Astrocyte (in vitro differentiated cells and primary cell): ENCODE measurements around the gene RETREG1. TPM values are rescaled to one million over a fixed set of nuclear protein-coding genes. Genes with fewer than 3 reads are reported as not detected.

ENCODE experiments used
- DNase-seq: peaks from one replicate; pipeline ENCODE4 v3.0.0-alpha.2; 2010; ENCODE audit warnings: low read depth
- FAIRE-seq: peaks from 2 replicates; lab custom pipeline; 2011; peaks lifted over from hg19 to GRCh38; lab: Jason Lieb, UNC
- H2AFZ ChIP-seq: 2 replicates; pipeline ENCODE4 v1.6.0; 2012; ENCODE audit warnings: low read depth, low read length, inconsistent platforms
- H3K27ac ChIP-seq: 2 replicates; pipeline ENCODE4 v1.5.1; 2011; ENCODE audit warnings: low read depth, low read length, inconsistent platforms
- H3K27me3 ChIP-seq: 2 replicates; pipeline ENCODE4 v1.6.0; 2011; ENCODE audit warnings: low read length, inconsistent platforms; ENCODE audit not compliant: insufficient read depth
- H3K36me3 ChIP-seq: 2 replicates; pipeline ENCODE4 v1.5.1; 2011; ENCODE audit warnings: low read length, inconsistent platforms; ENCODE audit not compliant: insufficient read depth
- H3K4me1 ChIP-seq: 2 replicates; pipeline ENCODE4 v1.5.1; 2011; ENCODE audit warnings: low read length, inconsistent platforms; ENCODE audit not compliant: insufficient read depth
- H3K4me2 ChIP-seq: 2 replicates; pipeline ENCODE4 v1.6.0; 2012; ENCODE audit warnings: low read length, inconsistent platforms
- H3K4me3 ChIP-seq: 2 replicates; pipeline ENCODE4 v1.5.1; 2011; ENCODE audit warnings: low read depth, mild to moderate bottlenecking, low read length, inconsistent platforms; ENCODE audit not compliant: insufficient read depth
- H3K79me2 ChIP-seq: 2 replicates; pipeline ENCODE4 v1.6.0; 2012; ENCODE audit warnings: mild to moderate bottlenecking, low read length, inconsistent platforms; ENCODE audit not compliant: insufficient read depth
- H3K9ac ChIP-seq: 2 replicates; pipeline ENCODE4 v1.6.0; 2012; ENCODE audit warnings: mild to moderate bottlenecking, low read length, inconsistent platforms
- H3K9me3 ChIP-seq: 2 replicates; pipeline ENCODE4 v1.5.1; 2012; ENCODE audit warnings: low read depth, mild to moderate bottlenecking, low read length, inconsistent platforms; ENCODE audit not compliant: insufficient read depth
- H4K20me1 ChIP-seq: 2 replicates; pipeline ENCODE4 v1.6.0; 2012; ENCODE audit warnings: low read length, inconsistent platforms; ENCODE audit not compliant: insufficient read depth
- H3K27ac Mint-ChIP-seq: one replicate; pipeline ENCODE4 v1.8.0; 2021; ENCODE audit warnings: mild to moderate bottlenecking, mixed read lengths; ENCODE audit not compliant: unreplicated experiment
- H3K27me3 Mint-ChIP-seq: one replicate; pipeline ENCODE4 v1.8.0; 2021; ENCODE audit warnings: low read depth, mixed read lengths; ENCODE audit not compliant: unreplicated experiment
- H3K36me3 Mint-ChIP-seq: one replicate; pipeline ENCODE4 v1.8.0; 2021; ENCODE audit warnings: low read depth, mixed read lengths; ENCODE audit not compliant: unreplicated experiment
- H3K4me1 Mint-ChIP-seq: one replicate; pipeline ENCODE4 v1.8.0; 2021; ENCODE audit warnings: low read depth, mixed read lengths; ENCODE audit not compliant: unreplicated experiment
- H3K4me3 Mint-ChIP-seq: one replicate; pipeline ENCODE4 v1.8.0; 2021; ENCODE audit warnings: mild to moderate bottlenecking, moderate library complexity, mixed read lengths; ENCODE audit not compliant: unreplicated experiment
- H3K9me3 Mint-ChIP-seq: one replicate; pipeline ENCODE4 v1.8.0; 2021; ENCODE audit warnings: mild to moderate bottlenecking, mixed read lengths; ENCODE audit not compliant: unreplicated experiment
- EZH2 ChIP-seq: IDR thresholded peaks from 2 replicates; pipeline ENCODE4 v1.6.1; 2012; ENCODE audit warnings: mild to moderate bottlenecking, low read length, inconsistent platforms; ENCODE audit not compliant: insufficient read depth
- total RNA-seq: library from RNA; stranded (reverse); gene quantifications from 2 replicates; pipeline ENCODE4 v1.2.1, GENCODE V29; 2021
- TF ChIP-seq, protein P1 (sequence below): IDR thresholded peaks from 2 replicates; pipeline ENCODE4 v1.5.1; 2011; ENCODE audit warnings: low read depth, mild to moderate bottlenecking, inconsistent platforms, low read length, moderate library complexity; ENCODE audit not compliant: insufficient read depth

The RETREG1 gene
- total RNA-seq, 1 donor from 2014 or later, result 0.98 TPM

DNA sequence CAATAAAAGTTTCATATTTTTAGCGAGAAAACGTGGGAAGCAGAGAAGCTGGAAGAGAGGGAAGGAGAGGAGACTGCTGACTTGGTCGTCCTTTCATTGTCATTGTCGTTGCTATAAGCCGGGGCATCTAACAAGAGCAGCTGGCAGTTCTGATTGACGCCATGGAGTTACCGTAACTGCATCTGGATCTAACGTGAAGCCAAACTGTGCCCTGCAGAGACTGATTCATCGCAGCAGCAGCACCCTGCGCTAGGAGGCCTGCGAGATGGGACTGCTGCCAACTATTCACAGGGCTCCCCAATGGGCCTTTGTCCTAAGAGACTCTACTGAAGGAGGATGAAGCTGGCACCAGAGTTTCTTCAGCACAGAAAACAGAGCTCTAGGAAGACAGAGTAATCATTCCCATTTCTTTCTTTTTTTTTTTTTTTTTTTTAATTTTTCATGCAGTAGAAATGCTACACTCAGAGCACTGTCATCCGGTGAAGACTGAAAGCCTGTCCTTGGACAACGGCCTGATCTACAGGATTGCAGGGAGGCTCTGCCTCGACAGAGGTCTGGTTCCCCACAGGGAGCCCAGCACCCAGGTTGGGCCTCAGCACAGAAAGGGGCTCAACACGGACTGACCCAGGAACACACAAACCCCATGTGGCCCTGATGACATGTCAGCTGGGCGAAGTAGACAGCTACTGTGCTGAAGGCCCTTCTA is 47.8 kb downstream of the RETREG1 start:
- H3K79me2 ChIP-seq, result no peaks in the 10 kb centered on the region
- H3K27me3 ChIP-seq, result no peaks in the 10 kb centered on the region
- H3K9ac ChIP-seq, result no peak overlapping the region
- no peaks in the 10 kb centered on the region for H3K27me3 Mint-ChIP-seq
- H3K4me3 ChIP-seq, result no peak overlapping the region
- H3K36me3 Mint-ChIP-seq, result no peaks in the 10 kb centered on the region
- peaks cover 1% of the 10 kb centered on the region for H3K4me1 Mint-ChIP-seq
- H3K4me1 ChIP-seq, result peaks cover 10% of the 10 kb centered on the region
- no peak overlapping the region for H2AFZ ChIP-seq
- H3K36me3 ChIP-seq, result no peaks in the 10 kb centered on the region
- H3K27ac ChIP-seq, result peak overlapping the region; percentile 13
- H4K20me1 ChIP-seq, result no peaks in the 10 kb centered on the region
- peak overlapping the region; percentile 70 for H3K4me2 ChIP-seq
- peaks cover 5% of the 10 kb centered on the region for H3K9me3 Mint-ChIP-seq
- peak; percentile 68 for DNase-seq
- no peak overlapping the region for H3K27ac Mint-ChIP-seq
- FAIRE-seq, result no peak
- H3K9me3 ChIP-seq, result no peaks in the 10 kb centered on the region
- TF ChIP-seq, protein P1, sequence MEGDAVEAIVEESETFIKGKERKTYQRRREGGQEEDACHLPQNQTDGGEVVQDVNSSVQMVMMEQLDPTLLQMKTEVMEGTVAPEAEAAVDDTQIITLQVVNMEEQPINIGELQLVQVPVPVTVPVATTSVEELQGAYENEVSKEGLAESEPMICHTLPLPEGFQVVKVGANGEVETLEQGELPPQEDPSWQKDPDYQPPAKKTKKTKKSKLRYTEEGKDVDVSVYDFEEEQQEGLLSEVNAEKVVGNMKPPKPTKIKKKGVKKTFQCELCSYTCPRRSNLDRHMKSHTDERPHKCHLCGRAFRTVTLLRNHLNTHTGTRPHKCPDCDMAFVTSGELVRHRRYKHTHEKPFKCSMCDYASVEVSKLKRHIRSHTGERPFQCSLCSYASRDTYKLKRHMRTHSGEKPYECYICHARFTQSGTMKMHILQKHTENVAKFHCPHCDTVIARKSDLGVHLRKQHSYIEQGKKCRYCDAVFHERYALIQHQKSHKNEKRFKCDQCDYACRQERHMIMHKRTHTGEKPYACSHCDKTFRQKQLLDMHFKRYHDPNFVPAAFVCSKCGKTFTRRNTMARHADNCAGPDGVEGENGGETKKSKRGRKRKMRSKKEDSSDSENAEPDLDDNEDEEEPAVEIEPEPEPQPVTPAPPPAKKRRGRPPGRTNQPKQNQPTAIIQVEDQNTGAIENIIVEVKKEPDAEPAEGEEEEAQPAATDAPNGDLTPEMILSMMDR, result no peak
- no peak for TF ChIP-seq EZH2
- H3K4me3 Mint-ChIP-seq, result no peak overlapping the region

DNA sequence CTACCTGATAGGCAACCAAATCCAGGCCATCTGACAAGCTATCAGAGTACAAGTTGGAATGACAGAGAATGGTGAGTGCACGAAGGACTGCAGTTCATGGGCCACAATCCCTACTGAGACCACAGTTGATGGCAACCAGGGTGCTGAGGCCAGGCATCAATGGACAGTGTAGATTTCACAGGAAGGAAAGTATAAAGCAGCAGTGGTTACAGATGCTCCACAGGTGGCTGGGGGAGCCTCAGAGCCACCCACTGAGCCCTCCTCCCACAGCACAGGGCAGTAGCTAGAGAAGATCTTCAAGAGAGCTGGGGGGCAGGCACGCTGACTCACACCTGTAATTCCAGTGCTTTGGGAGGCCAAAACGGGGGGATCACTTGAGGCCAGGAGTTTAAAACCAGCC is 49.4 kb downstream of the RETREG1 start:
- FAIRE-seq (no peak), DNase-seq (no peak)
- H3K4me3 ChIP-seq, result no peak overlapping the region
- Mint-ChIP-seq H3K9me3 (peaks cover 5% of the 10 kb centered on the region), H3K4me1 (no peaks in the 10 kb centered on the region), H3K4me3 (no peak overlapping the region), H3K27me3 (no peaks in the 10 kb centered on the region), H3K36me3 (no peaks in the 10 kb centered on the region), H3K27ac (no peak overlapping the region)
- TF ChIP-seq EZH2, result no peak
- TF ChIP-seq, protein P1, result no peak
- no peak overlapping the region for H2AFZ ChIP-seq
- peaks cover 10% of the 10 kb centered on the region for H3K4me1 ChIP-seq
- no peak overlapping the region for H3K27ac ChIP-seq
- no peak overlapping the region for H3K4me2 ChIP-seq
- H3K79me2 ChIP-seq, result no peaks in the 10 kb centered on the region
- H4K20me1 ChIP-seq, result no peaks in the 10 kb centered on the region
- no peaks in the 10 kb centered on the region for H3K27me3 ChIP-seq
- no peaks in the 10 kb centered on the region for H3K36me3 ChIP-seq
- no peak overlapping the region for H3K9ac ChIP-seq
- no peaks in the 10 kb centered on the region for H3K9me3 ChIP-seq

DNA sequence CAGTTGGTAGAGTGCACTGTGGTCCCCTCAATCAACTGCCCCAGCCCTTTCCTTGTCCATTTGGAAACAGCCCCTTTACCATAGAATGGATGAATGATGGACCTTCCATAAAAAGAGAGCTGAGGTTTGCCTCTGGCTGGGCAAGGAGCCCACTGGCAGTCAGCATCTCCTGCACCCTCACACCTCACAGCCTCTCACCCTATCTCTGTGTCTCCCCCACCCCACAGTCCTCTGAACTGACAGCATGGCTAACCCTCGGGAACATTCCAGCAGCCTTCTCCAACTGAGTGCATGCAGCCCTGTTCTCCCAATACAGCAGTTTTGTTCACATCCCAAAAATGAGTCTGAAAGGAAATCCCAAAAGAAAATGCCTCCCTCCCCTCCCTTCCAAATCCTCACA is 51.7 kb downstream of the RETREG1 start:
- no peak for TF ChIP-seq EZH2
- TF ChIP-seq, protein P1, result no peak
- FAIRE-seq, result no peak
- peaks cover 5% of the 10 kb centered on the region for H3K9me3 Mint-ChIP-seq

More for the DNA sequence above, 51.7 kb downstream of the RETREG1 start:
- Histone ChIP-seq H3K9me3 (no peaks in the 10 kb centered on the region), H3K27ac (no peak overlapping the region), H3K9ac (no peak overlapping the region), H3K4me1 (peaks cover 10% of the 10 kb centered on the region), H4K20me1 (no peaks in the 10 kb centered on the region), H3K4me2 (no peak overlapping the region), H3K4me3 (no peak overlapping the region), H3K27me3 (no peaks in the 10 kb centered on the region), H3K36me3 (no peaks in the 10 kb centered on the region), H2AFZ (no peak overlapping the region), H3K79me2 (no peaks in the 10 kb centered on the region)
- H3K27ac Mint-ChIP-seq, result no peak overlapping the region
- no peaks in the 10 kb centered on the region for H3K27me3 Mint-ChIP-seq
- H3K4me3 Mint-ChIP-seq, result no peak overlapping the region
- no peaks in the 10 kb centered on the region for H3K36me3 Mint-ChIP-seq
- no peaks in the 10 kb centered on the region for H3K4me1 Mint-ChIP-seq
- DNase-seq, result no peak
